Calu3 (cell line): ENCODE data around the gene NTRK2. TPM values are rescaled to one million over a fixed set of nuclear protein-coding genes. Genes with fewer than 3 reads are reported as not detected.

Experiments
- BruUV-seq: library from RNA; stranded (reverse); fragments of 400-500 nt; replicated peaks from 2 replicates; lab custom pipeline; 2021; lab: Mats Ljungman, UMichigan
- CTCF ChIA-PET: fragments of 300-600 bp; sonication (Branson Sonifier 250); formaldehyde crosslinking; loops from one replicate; lab custom pipeline; 2022; ENCODE audit warnings: antibody characterized with exemption; lab: Charles Lee
- DNase-seq: peaks from one replicate; pipeline ENCODE4 v3.0.0; 2022
- H3K27ac Mint-ChIP-seq: one replicate; pipeline ENCODE4 v1.8.0; 2022; ENCODE audit warnings: mixed read lengths; ENCODE audit not compliant: unreplicated experiment
- H3K27me3 Mint-ChIP-seq: one replicate; pipeline ENCODE4 v1.8.0; 2022; ENCODE audit warnings: mixed read lengths; ENCODE audit not compliant: unreplicated experiment
- H3K36me3 Mint-ChIP-seq: one replicate; pipeline ENCODE4 v1.8.0; 2022; ENCODE audit warnings: mild to moderate bottlenecking, moderate library complexity, mixed read lengths; ENCODE audit not compliant: insufficient read depth, unreplicated experiment
- H3K4me1 Mint-ChIP-seq: one replicate; pipeline ENCODE4 v1.8.0; 2022; ENCODE audit warnings: mild to moderate bottlenecking, low read depth, mixed read lengths; ENCODE audit not compliant: unreplicated experiment
- H3K4me3 Mint-ChIP-seq: one replicate; pipeline ENCODE4 v1.8.0; 2022; ENCODE audit warnings: mild to moderate bottlenecking, low read depth, moderate library complexity, mixed read lengths; ENCODE audit not compliant: unreplicated experiment
- H3K9me3 Mint-ChIP-seq: one replicate; pipeline ENCODE4 v1.8.0; 2022; ENCODE audit warnings: low read depth, mixed read lengths; ENCODE audit not compliant: unreplicated experiment
- CTCF ChIP-seq: fragments of 200-600 bp; IDR thresholded peaks from one replicate; pipeline ENCODE4 v1.8.0; 2022; ENCODE audit warnings: antibody characterized with exemption; ENCODE audit not compliant: unreplicated experiment
- intact Hi-C: fragments of 100-400 bp; cut with micrococcal nuclease; formaldehyde crosslinking; loops from one replicate; pipeline ENCODE4 v1.10.0; 2022; ENCODE audit not compliant: unreplicated experiment
- total RNA-seq: library from RNA; stranded (reverse); gene quantifications from 2 replicates; pipeline ENCODE4 v1.2.3, GENCODE V29; 2022

NTRK2 gene
- total RNA-seq, 1 experiment from 2014 or later, result 2.1 TPM

- intact Hi-C loops, result no loop called here
- CTCF ChIA-PET, result no interaction called here
- no TSS peak for BruUV-seq
- H3K4me3 Mint-ChIP-seq, result no peak overlapping the region
- no peaks in the 10 kb centered on the region for H3K36me3 Mint-ChIP-seq
- H3K27me3 Mint-ChIP-seq, result no peaks in the 10 kb centered on the region
- TF ChIP-seq CTCF, result no peak
- H3K4me1 Mint-ChIP-seq, result no peaks in the 10 kb centered on the region
- no peaks in the 10 kb centered on the region for H3K9me3 Mint-ChIP-seq
- no peak for DNase-seq
- no peak overlapping the region for H3K27ac Mint-ChIP-seq
Measured at GRCh38 chr9:84869091-84869490, 199.6 kb downstream of the NTRK2 start.

DNA sequence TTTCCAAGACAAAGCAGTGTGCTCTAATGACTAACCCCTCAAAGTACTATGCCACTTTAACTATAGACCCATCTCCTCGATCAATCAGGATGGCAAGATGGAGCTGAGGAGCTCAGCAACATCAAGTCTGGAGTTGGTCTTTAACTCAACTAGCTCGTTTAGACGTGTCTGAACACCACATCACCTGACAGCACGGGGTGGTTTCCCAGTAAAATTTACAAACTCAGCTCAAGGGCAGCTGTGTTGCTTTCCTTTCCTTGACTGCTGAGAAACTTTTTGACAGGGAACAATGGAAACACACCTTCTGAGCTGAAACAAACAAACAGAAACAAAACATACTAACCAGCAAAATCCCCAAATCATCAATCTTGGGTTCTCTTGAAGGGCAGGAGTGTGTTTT, 202.5 kb downstream of the NTRK2 start:
- BruUV-seq, result no TSS peak
- CTCF ChIA-PET, result no interaction called here
- Mint-ChIP-seq H3K9me3 (no peaks in the 10 kb centered on the region), H3K4me1 (no peaks in the 10 kb centered on the region), H3K27ac (no peak overlapping the region), H3K4me3 (no peak overlapping the region), H3K27me3 (no peaks in the 10 kb centered on the region), H3K36me3 (no peaks in the 10 kb centered on the region)
- no peak for DNase-seq
- no peak for TF ChIP-seq CTCF
- intact Hi-C loops, result no loop called here

DNA sequence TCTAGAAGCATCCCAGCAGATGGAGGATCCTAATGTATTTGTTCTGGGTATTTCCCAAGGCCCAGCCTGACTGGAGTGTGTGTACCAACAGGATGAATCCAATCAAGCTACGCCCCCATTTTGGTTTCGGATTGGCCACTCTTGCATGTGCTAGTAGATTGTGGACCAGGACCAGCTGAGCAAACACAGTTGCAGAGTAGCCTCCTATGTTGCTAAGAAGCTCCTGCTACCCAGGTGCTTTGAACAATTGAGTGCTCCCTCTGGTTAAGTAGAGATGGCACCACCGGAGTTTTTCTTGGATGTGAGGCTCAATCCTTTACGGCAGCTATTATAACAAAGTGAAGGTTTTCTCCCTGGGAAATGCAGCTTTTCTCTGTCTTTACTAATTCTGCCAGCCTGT, 204.5 kb downstream of the NTRK2 start:
- Mint-ChIP-seq H3K9me3 (no peaks in the 10 kb centered on the region), H3K27ac (no peak overlapping the region), H3K27me3 (no peaks in the 10 kb centered on the region), H3K4me3 (no peak overlapping the region), H3K4me1 (no peaks in the 10 kb centered on the region), H3K36me3 (no peaks in the 10 kb centered on the region)
- no peak for TF ChIP-seq CTCF
- CTCF ChIA-PET, result no interaction called here
- no TSS peak for BruUV-seq
- intact Hi-C loops, result no loop called here
- no peak for DNase-seq

DNA sequence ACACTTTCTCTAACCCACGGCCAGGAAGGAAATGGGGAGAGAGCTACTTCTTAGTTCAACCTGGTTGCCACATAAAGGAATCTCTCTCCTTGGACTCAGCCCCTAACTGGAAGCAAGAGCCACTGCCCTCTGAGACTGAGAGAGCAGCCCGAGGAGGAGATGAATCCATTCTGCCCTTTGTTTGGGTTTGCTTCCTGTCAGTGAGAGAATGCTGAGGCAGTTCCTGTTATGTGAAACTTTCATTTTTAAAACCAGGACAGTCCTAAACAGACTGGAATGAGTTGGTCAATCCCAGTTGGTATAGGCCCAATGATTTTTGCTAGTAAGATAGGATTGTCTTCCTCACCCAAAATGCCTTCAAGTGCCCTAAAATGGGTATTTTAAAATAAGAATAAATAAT, 205.1 kb downstream of the NTRK2 start:
- no TSS peak for BruUV-seq
- Mint-ChIP-seq H3K36me3 (no peaks in the 10 kb centered on the region), H3K27me3 (no peaks in the 10 kb centered on the region), H3K4me3 (no peak overlapping the region), H3K4me1 (no peaks in the 10 kb centered on the region), H3K27ac (no peak overlapping the region), H3K9me3 (no peaks in the 10 kb centered on the region)
- TF ChIP-seq CTCF, result no peak
- CTCF ChIA-PET, result no interaction called here
- DNase-seq, result no peak
- intact Hi-C loops, result no loop called here

- DNase-seq, result no peak
- H3K27me3 Mint-ChIP-seq, result no peaks in the 10 kb centered on the region
- no peak for TF ChIP-seq CTCF
- H3K4me1 Mint-ChIP-seq, result no peaks in the 10 kb centered on the region
- no TSS peak for BruUV-seq
- intact Hi-C loops, result no loop called here
- no peak overlapping the region for H3K4me3 Mint-ChIP-seq
- CTCF ChIA-PET, result no interaction called here
- H3K9me3 Mint-ChIP-seq, result no peaks in the 10 kb centered on the region
- no peak overlapping the region for H3K27ac Mint-ChIP-seq
- H3K36me3 Mint-ChIP-seq, result no peaks in the 10 kb centered on the region
Measured at GRCh38 chr9:84875193-84875592, 205.7 kb downstream of the NTRK2 start.
